ENCODE measurements around the gene SNED1. TPM values are rescaled to one million over a fixed set of nuclear protein-coding genes. Genes with fewer than 3 reads are reported as not detected.

Gene SNED1
- total RNA-seq, 4 donors from 2014 or later: 5.6 to 31.9 (median 13.2) TPM

- DNase-seq (ENCODE audit: low spot score in 2 of 2): peak in 1 of 2 donors; percentile 60
- Histone ChIP-seq H3K9me3 (no peaks in the 10 kb centered on the region), H3K27me3 (peaks cover 21% of the 10 kb centered on the region), H3K4me1 (peaks cover 38% of the 10 kb centered on the region), H3K4me3 (no peak overlapping the region), H3K36me3 (no peaks in the 10 kb centered on the region), H3K27ac (no peak overlapping the region)
- 96% methylated on average over 9 of the region's 15 CpGs for WGBS
- no peak for TF ChIP-seq EP300 (IDR thresholded peaks at IDR 0.05)
- no peak for TF ChIP-seq CTCF (IDR thresholded peaks at IDR 0.05)
- no peak for TF ChIP-seq POLR2AphosphoS5 (IDR thresholded peaks at IDR 0.05)
- no peak for TF ChIP-seq POLR2A (IDR thresholded peaks at IDR 0.05)
These were observed 39.0 kb upstream of the SNED1 start for GRCh38 chr2:240959214-240959940.

- no peak for TF ChIP-seq POLR2AphosphoS5 (IDR thresholded peaks at IDR 0.05)
- TF ChIP-seq POLR2A (IDR thresholded peaks at IDR 0.05): no peak
- no peak for TF ChIP-seq CTCF (IDR thresholded peaks at IDR 0.05)
- TF ChIP-seq EP300 (IDR thresholded peaks at IDR 0.05): no peak
- peaks cover 38% of the 10 kb centered on the region for H3K4me1 ChIP-seq
- no peak overlapping the region for H3K4me3 ChIP-seq
- peaks cover 18% of the 10 kb centered on the region for H3K27me3 ChIP-seq
- no peaks in the 10 kb centered on the region for H3K36me3 ChIP-seq
- WGBS: 88% methylated on average over 9 of the region's 14 CpGs
- no peak overlapping the region for H3K27ac ChIP-seq
- no peak for DNase-seq (ENCODE audit: low spot score in 2 of 2)
- no peaks in the 10 kb centered on the region for H3K9me3 ChIP-seq
These were observed 38.5 kb upstream of the SNED1 start for GRCh38 chr2:240959941-240960308.

- Histone ChIP-seq H3K27me3 (peaks cover 13% of the 10 kb centered on the region), H3K9me3 (no peaks in the 10 kb centered on the region), H3K4me3 (no peak overlapping the region), H3K36me3 (no peaks in the 10 kb centered on the region), H3K27ac (peak overlapping the region; percentile 32), H3K4me1 (peaks cover 38% of the 10 kb centered on the region)
- 37% methylated on average over 18 of the region's 28 CpGs for WGBS
- peak; percentile 67 to 79 for DNase-seq (ENCODE audit: low spot score in 2 of 2)
- TF ChIP-seq POLR2A (IDR thresholded peaks at IDR 0.05) (no peak), POLR2AphosphoS5 (IDR thresholded peaks at IDR 0.05) (no peak), CTCF (IDR thresholded peaks at IDR 0.05) (no peak), EP300 (IDR thresholded peaks at IDR 0.05) (no peak)
These were observed 38.0 kb upstream of the SNED1 start for GRCh38 chr2:240960309-240960970.

- H3K27ac ChIP-seq: no peak overlapping the region
- WGBS: 73% methylated on average over 27 of the region's 27 CpGs
- peaks cover 38% of the 10 kb centered on the region for H3K4me1 ChIP-seq
- H3K27me3 ChIP-seq: peaks cover 5% of the 10 kb centered on the region
- no peaks in the 10 kb centered on the region for H3K9me3 ChIP-seq
- no peaks in the 10 kb centered on the region for H3K36me3 ChIP-seq
- TF ChIP-seq POLR2AphosphoS5 (IDR thresholded peaks at IDR 0.05) (no peak), CTCF (IDR thresholded peaks at IDR 0.05) (no peak), POLR2A (IDR thresholded peaks at IDR 0.05) (no peak), EP300 (IDR thresholded peaks at IDR 0.05) (no peak)
- no peak for DNase-seq (ENCODE audit: low spot score in 2 of 2)
- no peak overlapping the region for H3K4me3 ChIP-seq
These were observed 37.2 kb upstream of the SNED1 start for GRCh38 chr2:240960971-240961876.

Data from suprapubic skin (tissue), 4 donors.